Frontal cortex (tissue), 4 donors: Measurements from ENCODE around the gene IER3. TPM values are rescaled to one million over a fixed set of nuclear protein-coding genes. Genes with fewer than 3 reads are reported as not detected.

ENCODE experiments used
- DNase-seq, 2 donors: peaks; one replicate each; pipeline ENCODE4 v3.0.0; 2012; ENCODE audit warnings: low spot score in 2 of 2
- FAIRE-seq: peaks from 2 replicates; lab custom pipeline; 2012; peaks lifted over from hg19 to GRCh38; lab: Jason Lieb, UNC
- total RNA-seq: library from RNA; depleted of rRNA; stranded (reverse); fragments of >200 nt; gene quantifications from one replicate; pipeline ENCODE4 v1.2.3, GENCODE V29; 2014
- donor health status: control.
- donor health status: control.
- donor health status: control.

IER3 gene
- total RNA-seq, 1 donor from 2014 or later = 2.4 TPM

- DNase-seq (no peak), FAIRE-seq (no peak)
Measured at GRCh38 chr6:30749554-30750378, 5.4 kb upstream of the IER3 start.

- no peak for FAIRE-seq
- DNase-seq = no peak
Measured at GRCh38 chr6:30748851-30749540, 4.6 kb upstream of the IER3 start.

GRCh38 chr6:30747902-30748769 lies 3.8 kb upstream of the IER3 start:
- FAIRE-seq (no peak), DNase-seq (no peak)

GRCh38 chr6:30747300-30747687 lies 2.9 kb upstream of the IER3 start:
- DNase-seq (no peak), FAIRE-seq (no peak)

GRCh38 chr6:30743099-30744053 lies 971 bp downstream of the IER3 start:
- DNase-seq (peak in 1 of 2 donors; percentile 41), FAIRE-seq (no peak)

- FAIRE-seq (no peak), DNase-seq (peak; percentile 94 to 96)
Measured at GRCh38 chr6:30742316-30743098, 1.8 kb downstream of the IER3 start, which contains the start of gene FLOT1. FLOT1 (minus strand) TSS chr6:30742687; CDS start chr6:30742189, 498 bp downstream.

- DNase-seq (peak in 1 of 2 donors; percentile 37), FAIRE-seq (no peak)
Measured at GRCh38 chr6:30741789-30742315, 2.5 kb downstream of the IER3 start.

GRCh38 chr6:30741063-30741779 lies 3.1 kb downstream of the IER3 start:
- DNase-seq (no peak), FAIRE-seq (no peak)

- FAIRE-seq (no peak), DNase-seq (no peak)
Measured at GRCh38 chr6:30740540-30740870, 3.8 kb downstream of the IER3 start.

- no peak for DNase-seq
- no peak for FAIRE-seq
Measured at GRCh38 chr6:30738532-30738931, 5.8 kb downstream of the IER3 start.

- DNase-seq = no peak
- FAIRE-seq = no peak
Measured at GRCh38 chr6:30735668-30736314, 8.6 kb downstream of the IER3 start.

- DNase-seq = no peak
- FAIRE-seq = no peak
Measured at GRCh38 chr6:30732237-30732943, 12.0 kb downstream of the IER3 start.

GRCh38 chr6:30730601-30731435 lies 13.5 kb downstream of the IER3 start:
- DNase-seq (peak in 1 of 2 donors; percentile 46), FAIRE-seq (no peak)

- FAIRE-seq (no peak), DNase-seq (no peak)
Measured at GRCh38 chr6:30727920-30728553, 16.3 kb downstream of the IER3 start.
